ENCODE data around the gene SULT2B1.

GRCh38 chr19:48615231-48616040, 63.5 kb downstream of the SULT2B1 start:
- TF ChIP-seq CTCF (IDR thresholded peaks at IDR 0.05): no peak
- TF ChIP-seq SMC3 (IDR thresholded peaks at IDR 0.05): no peak
- TF ChIP-seq ZFP36 (IDR thresholded peaks at IDR 0.05; ENCODE audit: borderline replicate concordance, partially characterized antibody): no peak
- TF ChIP-seq SREBF2 (IDR thresholded peaks at IDR 0.05): no peak
- no peak for TF ChIP-seq PHF8 (IDR thresholded peaks at IDR 0.05; ENCODE audit: borderline replicate concordance, low read depth)
- TF ChIP-seq RFX5 (IDR thresholded peaks at IDR 0.05): no peak
- TF ChIP-seq HOXB13 (CRISPR knock-in tag; IDR thresholded peaks at IDR 0.05; ENCODE audit: low read depth): no peak
- TF ChIP-seq USF2 (IDR thresholded peaks at IDR 0.05): no peak
- TF ChIP-seq EP300 (IDR thresholded peaks at IDR 0.05): no peak

Measured in A549 (cell line).